ENCODE results near the gene PAMR1.

The PAMR1 gene

DNA sequence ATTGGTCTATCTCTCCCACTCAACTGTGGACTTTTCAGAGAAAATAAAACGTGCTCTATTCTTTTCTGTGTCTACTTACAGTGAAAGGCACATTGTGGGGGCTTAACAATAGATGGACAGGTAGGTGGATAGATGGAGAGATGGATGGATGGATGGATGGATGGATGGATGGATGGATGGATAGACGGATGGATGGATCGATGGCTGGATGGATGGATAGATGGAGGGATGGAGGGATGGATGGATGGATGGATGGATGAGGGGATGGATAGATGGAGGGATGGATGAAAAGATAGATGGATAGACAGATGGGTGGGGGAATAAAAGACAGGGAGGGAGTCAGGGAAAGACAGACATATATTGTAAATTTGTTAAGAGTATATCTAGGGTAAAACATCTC, 91.8 kb downstream of the PAMR1 start:
- DNase-seq, result no peak

DNA sequence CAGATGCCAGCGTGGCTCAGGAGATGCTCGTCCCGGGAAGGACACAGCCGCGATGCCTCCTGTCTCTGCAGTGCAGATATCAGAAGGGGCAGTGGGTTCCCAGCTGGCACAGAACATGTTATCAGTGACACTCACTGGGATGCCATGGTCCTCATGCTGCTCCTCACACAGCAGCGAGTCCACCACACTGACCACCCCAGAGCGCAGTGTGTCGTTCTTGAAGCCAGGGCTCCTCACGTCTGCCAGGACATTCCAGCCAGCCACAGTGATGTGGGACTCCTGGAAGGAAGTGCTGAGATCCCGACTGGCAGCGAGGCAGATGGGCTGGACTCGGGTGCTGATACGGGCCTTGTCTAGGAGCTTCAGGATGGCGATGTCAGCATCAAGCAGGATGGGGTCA, 93.0 kb downstream of the PAMR1 start:
- DNase-seq, result no peak

DNA sequence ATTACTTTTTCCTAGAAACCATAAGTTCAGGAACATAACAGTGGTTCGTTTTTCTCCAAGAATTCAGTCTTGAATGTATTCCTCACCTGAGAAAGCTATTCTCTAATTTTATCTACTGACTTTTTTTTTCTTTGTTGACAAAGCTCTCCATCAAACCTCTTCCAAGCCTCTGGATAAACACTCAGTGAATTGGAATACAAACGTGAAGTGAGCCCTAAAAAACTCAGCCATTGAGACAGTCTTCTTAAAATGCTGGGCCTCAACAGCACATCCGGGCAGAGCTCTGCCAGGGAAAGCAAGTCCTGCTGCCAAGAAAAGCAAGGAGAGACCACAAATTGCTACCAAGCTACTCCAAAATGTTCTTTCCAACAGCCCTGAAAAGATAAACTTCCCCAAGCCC, 98.3 kb downstream of the PAMR1 start:
- no peak for DNase-seq

DNA sequence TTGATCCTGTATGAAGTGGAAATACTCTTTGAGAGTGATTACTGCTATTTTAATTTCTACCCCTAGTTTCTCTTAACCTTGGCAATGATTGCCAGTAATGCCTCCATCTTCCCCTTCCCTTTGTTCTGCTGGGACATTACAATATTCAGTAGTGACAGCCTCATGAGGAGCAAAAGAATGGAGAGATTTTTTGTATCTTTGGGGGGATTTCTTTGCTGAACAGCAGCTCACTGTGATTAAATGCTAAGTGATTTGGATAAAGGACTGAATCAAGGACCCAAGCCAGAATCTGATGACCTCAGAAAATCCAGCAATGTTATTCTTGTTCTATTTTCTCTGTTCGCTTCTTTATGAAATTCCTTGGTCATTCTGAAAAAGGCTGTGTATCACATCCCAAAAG, 99.1 kb downstream of the PAMR1 start:
- no peak for DNase-seq

DNA sequence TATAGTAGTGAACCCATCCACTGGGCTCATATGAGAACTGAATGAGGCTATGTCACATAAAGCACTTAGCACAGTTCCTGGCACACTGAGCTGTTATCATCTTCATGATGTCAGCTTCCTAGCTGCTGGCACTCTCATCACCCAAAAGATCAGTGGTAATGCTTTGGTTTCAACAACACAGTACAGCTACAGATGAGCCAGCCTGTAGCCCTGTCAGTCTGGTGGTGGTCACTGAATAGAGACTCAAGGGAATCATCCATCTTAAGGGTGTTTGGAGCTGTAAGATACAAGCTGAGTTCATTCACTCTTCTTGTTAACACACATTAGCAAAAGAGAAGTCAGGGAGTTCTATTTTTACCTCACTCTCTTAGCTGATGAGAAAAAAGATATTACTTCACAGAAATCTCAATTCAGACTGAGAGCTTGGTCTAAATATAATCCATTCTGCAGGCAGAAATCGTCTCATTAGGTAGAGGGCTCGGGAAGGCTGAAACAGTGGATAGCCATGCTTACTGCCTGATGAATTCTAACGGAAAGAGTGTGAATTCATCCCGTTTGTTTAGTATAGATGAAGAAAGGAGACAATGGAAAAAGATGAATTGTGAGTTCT, 99.7 kb downstream of the PAMR1 start:
- no peak for DNase-seq

DNA sequence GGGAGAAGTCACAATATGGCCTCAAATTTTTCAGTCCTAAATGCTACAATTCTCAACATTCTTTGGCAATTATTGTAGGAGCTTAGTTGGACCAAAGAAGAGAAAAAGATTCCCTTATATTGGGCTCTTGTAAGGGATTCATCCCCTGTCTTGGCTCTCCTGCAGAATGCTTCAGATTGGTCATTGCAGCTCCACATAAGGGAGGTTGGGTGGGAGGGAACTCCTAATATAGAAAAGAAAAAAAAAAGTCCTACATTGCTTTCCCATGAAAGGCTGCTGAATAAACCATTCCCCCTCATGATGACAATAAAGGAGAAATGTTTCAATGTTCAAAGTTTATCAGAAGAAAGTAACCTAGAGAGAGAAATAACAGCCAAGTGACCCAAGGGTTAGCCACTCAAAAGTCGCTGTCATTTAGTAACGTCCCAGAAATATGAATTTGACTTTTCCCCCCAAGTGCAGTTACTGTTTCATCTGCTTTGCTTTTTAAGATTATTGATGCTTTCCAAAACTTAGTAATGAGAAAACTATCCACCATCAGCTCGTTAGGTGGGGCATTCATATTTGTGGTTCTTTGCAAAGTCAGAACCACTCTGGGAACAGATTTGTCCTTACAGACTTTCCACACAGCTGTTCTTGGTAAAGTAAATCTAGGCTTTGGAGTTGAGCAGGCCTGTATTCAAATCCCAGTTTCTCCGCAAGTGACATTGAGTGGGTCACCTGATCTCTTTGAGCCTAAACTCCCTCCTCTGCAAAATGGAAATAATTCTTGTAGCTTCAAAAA, 101.1 kb downstream of the PAMR1 start:
- DNase-seq, result no peak

DNA sequence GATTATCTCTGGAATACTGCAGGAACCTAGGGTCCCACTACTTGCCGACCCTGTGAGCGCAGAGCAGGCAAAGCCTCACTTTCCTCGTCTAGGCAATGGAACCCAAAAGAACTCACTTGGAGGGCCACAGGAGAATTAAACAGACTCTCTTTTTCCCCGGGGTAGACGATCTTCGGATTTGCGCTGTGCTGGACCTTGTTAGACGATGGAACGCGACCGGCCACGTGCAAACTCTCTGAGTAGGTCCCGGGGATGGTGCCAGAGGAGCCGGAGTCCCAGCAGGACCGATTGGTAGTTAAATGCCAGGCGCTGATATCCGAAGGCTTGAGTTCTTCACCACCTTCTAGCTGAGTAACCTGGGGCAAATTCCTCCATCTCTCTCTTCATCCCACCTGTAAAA, 105.0 kb downstream of the PAMR1 start:
- DNase-seq, result no peak

DNA sequence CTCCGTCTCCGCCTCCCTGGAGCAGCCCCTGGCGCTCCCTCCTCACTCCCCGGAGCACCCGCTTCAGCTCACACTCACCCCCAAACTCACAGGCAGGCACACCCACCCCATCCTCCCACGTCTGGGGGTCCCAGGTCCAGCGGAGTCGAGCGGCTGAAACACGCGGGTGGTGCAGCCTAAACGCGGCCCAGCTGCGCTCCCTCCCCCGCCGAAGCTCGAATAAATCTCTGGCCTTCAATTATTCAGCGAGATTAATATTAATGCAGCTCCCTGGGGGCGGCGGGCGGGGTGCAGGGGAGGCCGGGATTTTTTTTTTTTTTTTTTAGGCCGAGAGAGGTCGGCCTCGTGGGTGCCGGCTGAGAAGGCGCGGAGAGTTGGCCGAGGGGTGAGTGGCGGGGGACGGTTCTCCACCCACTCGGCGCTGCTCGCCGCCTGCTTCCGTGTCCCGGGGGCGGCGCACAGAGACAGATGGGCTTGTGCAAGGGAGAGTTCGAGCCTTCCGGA, 105.5 kb downstream of the PAMR1 start:
- DNase-seq, result no peak

DNA sequence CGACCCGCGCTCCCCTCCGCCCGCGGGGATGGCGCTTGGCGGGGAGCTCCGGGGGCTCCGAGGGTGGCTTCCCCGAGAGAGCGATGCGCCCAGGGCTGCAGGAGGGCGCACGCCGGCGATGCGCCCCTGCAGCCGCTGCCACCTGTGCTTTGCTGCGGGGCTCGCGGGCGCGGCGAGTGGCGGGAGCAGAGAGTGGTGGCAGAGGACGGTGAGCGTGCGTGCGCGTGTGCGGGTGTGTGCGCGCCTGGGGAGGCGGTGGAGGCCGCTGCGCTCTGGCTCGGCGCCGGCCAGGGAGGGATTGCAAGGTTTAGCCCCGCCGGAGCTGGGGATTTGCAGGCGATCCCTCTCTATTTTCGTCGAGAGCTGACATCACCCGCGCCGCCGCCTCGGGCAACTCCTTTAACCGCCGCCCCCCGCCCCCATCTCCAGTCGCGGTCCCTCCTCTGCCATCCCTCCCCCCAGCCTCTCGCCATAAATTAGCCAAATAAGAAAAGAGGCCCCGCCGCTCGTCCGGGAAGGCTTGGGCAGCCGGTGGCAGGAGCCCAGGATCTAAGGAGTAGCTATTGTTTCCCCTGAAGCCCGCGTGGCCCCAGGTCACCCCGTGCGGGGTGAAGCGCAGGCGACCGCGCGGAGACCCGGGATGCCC, 106.1 kb downstream of the PAMR1 start, which contains the start of gene SLC1A2:
SLC1A2 (minus strand) TSS at position 375 of the 646 bp plus-strand sequence. CDS start 592 bp downstream, outside the sequence.
- DNase-seq, result no peak

DNA sequence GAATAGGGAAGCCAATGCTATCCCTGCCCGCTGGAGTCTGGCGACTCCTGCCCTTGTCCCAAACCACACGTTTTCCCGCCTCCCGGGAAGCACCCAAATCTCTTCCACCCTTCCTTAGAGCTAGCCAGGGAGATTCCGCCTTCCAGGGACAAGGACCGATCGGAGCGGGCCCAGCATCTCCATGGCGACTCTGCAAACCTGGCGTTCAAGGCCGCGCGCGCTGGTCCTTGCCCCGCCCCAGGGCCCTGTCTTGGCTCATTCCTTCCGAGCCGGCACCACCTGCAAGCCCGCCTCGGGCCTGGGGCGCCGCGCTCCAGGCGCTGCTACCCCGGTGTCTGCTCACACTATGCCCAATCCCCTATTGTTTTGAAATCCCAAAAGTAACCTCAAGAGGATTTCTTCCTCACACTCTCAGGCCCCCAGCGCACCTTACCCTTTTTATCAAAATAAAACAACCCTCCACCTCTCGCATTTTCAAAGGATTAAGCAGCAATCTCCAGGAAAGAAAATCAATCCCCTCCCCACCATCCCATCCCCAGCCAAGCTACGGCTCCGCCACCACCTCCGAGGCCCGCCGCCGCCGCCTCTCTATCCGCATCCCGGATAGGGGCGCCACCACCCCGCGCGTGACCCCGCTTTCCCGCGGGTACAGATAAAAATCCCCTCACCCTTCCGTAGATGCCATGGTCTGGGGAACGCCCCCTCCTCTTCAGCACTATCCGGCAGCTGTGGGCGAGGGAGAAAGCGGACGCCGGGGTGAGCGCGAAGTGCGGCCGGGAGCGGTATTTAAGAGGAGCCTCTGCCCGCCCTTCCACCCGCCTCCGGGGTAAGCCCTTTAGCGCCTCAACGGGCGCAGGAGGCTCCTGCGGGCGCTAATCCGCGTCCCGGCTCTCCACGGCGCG, 106.9 kb downstream of the PAMR1 start:
- no peak for DNase-seq

DNA sequence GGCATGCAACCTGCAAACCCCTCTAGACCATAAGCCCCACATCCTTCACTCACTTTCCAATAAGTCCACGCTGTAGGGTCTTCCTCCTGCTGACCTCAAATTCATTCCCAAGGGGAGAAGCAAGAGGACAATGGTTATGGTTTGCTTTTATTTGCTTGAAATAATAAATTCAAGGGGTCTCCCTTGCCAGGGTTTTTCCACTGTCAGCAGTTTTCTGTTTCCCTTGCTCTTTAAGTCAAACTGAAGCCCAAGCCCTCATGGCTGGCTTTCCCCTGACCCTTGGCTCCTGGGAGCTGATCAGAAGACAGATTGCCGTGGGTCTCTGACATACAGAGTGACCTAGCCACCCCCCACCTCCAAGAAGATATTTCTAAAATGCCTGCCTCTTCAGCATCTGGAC, 109.9 kb downstream of the PAMR1 start:
- no peak for DNase-seq

DNA sequence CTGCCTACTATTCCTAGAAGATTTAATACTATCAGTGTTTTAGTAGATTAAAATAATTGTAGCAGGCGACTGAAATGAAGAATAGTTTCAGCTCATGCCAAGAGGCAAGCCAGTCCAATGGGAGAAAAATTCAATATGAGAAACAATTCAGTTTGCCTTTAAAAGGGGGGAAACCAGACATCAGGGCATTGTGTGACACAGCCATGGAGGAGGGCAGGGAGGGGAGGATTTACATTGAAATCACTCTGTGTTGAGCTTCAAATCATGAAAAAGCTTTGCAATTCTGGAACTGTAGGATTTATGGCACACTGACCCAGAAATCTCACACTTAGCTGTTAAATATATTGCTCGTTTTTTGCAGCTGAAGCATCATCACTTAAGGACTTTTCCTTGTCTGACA, 110.6 kb downstream of the PAMR1 start:
- DNase-seq, result no peak

DNA sequence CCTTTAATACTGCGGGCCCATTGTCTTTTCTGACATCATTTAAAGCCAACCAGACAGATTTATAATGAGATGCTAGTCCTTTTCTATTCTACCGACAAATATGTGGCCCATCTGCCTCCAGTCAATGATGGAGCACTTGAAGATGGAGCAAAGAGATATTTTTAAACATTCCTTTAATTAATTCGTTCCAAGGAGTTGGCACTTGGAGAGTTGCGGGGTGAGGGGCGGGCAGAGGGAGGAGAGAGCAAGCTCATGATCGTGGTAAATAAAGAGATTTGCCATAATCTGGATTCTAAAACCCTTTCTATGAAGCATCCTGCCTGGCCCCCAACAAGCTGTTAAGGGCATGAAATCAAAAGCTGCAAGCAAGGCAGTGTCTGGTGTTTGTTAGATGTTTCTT, 111.1 kb downstream of the PAMR1 start:
- no peak for DNase-seq

DNA sequence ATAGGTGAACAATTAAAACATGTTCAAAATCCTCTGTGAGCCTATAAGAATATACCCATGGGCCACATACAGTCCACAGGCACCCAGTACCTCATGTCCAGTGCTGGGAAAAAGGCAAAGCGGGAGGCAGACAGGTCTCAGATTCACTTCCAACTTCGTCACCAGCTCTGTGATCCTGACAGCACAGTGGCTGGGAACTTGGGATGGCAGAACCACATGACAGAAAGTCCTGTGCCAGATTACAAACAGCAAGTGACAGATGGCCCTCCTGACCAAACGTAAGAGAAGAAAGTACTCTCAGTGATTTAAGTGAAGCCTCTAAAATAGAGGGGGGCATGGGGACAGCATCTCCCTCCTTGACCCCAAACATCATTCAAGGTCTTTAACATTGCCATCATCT, 111.8 kb downstream of the PAMR1 start:
- DNase-seq, result no peak

DNA sequence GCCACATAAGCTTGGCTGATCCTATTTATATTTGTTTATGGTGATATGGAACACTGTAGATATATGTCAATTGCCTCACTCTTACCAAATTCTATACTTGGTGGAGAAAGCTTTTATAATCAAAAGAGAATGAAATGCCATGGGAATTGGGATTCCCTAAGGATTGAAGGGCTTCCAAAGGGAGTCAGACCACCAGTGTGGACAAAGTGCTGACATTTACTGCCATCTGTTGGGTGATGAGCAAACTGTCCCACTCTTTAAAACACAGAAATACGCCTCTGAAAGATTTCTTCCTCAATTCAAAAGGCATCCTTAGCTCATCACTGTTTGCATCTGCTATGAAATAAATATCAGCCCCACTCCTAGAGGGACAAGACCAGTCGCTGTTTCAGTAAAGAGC, 113.1 kb downstream of the PAMR1 start:
- DNase-seq, result no peak

DNA sequence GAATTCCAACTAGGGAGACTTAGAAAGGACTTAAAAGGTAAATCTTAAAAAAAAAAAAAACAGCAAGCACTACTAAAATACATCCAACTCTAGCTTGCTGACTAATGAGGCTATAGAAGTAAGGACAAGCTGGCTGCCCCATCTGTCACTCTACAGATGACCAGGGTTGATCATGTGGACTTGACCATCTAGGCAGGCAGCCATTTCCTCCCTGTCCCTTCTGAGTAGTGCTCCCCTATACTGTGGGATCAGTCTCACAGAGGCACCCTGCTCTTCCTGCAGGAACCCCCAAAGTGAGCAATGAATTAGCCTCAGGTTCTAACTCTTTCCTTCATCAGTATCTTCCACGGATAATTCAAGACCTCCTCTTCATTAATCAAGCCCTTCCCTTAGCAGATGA, 118.4 kb downstream of the PAMR1 start:
- no peak for DNase-seq

DNA sequence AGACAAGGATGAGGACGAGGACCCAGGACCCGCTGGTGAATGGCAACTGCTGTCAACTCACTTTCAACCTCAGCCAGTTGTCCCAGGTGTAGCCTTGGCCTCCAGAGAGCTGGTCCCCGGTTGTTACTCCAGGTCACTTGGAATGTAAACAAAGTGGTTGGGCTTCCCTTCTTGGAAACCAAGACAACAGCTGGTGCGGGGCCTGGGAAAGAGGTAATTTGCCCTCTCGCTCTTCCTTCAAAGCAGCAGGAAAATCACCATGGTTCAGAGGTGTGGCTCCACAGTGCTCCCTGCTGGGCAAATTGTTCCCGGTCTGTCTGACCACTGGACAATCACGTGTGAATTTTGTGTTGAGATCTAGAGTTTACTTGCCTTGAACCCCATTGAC, 121.0 kb downstream of the PAMR1 start:
- DNase-seq, result no peak

DNA sequence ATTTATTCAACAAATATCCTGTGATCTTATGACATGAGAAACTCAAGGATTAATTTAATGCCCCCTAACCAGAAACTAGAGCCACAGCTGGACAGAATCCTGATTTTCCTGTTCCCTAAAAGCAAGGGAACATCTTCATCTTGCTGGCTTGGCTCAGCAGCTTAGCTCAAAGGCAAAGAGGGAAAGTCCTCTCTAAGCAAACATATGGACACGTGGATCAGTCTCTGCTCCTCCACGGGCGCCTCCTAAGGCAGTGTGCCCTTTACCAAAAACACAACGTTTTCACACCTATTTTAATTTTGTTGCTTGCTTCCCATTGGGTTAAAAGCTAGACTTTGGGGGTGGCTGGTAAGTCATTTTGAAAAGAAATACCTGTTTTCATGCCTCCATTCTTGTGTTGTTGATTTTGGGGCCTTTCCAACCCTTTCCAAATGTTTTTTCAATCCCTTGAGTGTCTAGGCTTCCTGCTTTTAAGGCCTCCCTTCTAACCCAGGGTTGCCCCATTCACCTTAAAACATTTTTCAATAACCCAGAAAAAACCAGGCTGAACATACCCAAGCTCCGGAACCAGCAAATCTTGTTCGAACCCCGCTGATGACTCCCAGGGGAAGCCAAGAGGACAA, 121.5 kb downstream of the PAMR1 start:
- no peak for DNase-seq

DNA sequence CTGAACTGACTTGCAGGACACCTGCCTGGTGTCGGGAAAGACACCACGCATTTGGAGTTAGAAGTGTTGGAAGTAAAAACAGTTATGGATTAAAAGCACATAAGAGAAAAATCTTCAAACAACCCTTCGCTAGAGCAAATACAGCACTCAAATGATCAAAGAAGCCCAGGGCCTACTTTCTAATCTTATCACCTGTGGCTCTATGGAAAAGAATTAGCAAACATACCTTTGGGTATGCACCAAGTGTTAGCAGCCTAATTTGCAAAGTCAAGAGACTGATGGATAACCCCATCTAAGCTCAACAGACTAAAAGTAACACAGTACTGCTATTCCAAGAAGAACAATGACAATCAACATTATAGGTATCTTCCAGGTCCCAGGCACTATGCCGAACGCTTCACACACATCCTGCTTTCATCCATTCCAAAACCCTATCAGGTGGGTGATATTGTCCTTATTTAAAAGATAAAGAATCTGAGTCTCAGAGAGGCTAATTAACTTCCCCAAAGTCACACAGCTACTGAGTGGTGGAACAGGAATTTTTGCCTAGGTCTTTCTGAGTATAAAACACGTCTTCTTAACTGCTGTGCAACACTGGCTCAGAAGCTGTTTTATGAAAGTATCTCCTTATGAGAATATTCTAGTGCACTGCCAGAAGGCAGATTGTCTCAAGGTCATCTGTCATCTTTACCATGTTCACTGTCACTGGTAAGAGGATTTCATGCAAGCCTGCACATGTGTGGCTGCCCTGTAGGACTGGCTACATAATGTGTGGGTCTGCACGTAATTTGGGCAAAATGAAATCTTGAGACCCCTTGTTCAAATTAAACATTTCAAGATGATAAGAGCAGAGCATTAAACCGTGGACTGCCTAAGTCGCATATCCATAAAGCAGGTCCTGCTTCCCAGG, 122.4 kb downstream of the PAMR1 start:
- no peak for DNase-seq

DNA sequence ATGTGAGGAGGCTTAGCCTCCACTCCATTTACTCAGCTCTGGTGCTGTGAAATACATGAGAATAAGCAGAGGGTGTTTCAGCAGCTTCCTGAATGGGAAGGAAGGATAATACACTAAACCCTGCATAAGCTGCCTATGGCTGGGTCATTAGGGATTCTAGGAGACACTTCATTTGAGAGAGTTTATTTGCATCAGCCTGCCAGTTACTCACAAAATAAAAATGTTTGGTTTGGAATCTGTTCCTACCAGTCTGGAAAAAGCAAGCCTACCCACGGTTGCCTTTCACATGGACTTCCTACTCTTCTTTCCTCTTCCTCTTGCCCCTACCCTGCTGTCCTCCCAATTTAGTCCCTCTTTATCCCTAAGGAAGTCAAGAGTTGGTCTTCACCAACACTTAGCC, 126.5 kb downstream of the PAMR1 start:
- DNase-seq, result no peak

DNA sequence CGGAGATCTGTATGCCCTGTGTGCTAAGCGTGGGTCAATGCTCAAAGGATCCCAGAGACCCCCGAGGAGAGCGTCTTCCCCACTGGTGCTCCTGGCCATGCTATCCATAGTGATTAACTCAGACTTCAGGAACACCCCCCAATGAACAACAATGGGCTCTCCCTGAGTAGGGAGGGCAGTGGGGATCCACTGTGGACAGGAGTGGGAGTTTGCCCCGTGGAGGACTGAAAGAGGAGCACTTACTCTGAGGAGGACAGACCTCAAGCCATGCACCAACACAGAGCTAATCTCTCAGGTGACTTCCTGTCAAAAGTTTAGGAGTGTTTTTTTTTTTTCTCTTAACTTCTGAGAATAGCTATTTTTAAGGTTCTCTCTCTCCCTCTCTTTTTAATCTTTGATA, 130.5 kb downstream of the PAMR1 start:
- DNase-seq, result no peak

All from CD4-positive, alpha-beta T cell treated with Interferon gamma for 1 hour (primary cell).